ENCODE measurements around the gene GSAP.

GSAP gene

GRCh38 chr7:77409005-77409738, 7.0 kb downstream of the GSAP start:
- peak; percentile 48 for FAIRE-seq
- no peak for DNase-seq (ENCODE audit: insufficient read length, low spot score)
- no peak for TF ChIP-seq POLR2A (IDR thresholded peaks at IDR 0.05; ENCODE audit: low read depth, low read length)

- DNase-seq (ENCODE audit: insufficient read length, low spot score), result no peak
- FAIRE-seq, result no peak
- no peak for TF ChIP-seq POLR2A (IDR thresholded peaks at IDR 0.05; ENCODE audit: low read depth, low read length)
Measured at GRCh38 chr7:77407906-77408305, 8.2 kb downstream of the GSAP start.

GRCh38 chr7:77406421-77406820, 9.7 kb downstream of the GSAP start:
- no peak for DNase-seq (ENCODE audit: insufficient read length, low spot score)
- TF ChIP-seq POLR2A (IDR thresholded peaks at IDR 0.05; ENCODE audit: low read depth, low read length), result no peak
- no peak for FAIRE-seq

GRCh38 chr7:77404641-77405040, 11.5 kb downstream of the GSAP start:
- DNase-seq (ENCODE audit: insufficient read length, low spot score) (no peak), FAIRE-seq (no peak)
- TF ChIP-seq POLR2A (IDR thresholded peaks at IDR 0.05; ENCODE audit: low read depth, low read length), result no peak

GRCh38 chr7:77403957-77404356, 12.2 kb downstream of the GSAP start:
- FAIRE-seq (peak; percentile 11), DNase-seq (ENCODE audit: insufficient read length, low spot score) (no peak)
- no peak for TF ChIP-seq POLR2A (IDR thresholded peaks at IDR 0.05; ENCODE audit: low read depth, low read length)

- FAIRE-seq (peak; percentile 30), DNase-seq (ENCODE audit: insufficient read length, low spot score) (no peak)
- no peak for TF ChIP-seq POLR2A (IDR thresholded peaks at IDR 0.05; ENCODE audit: low read depth, low read length)
Measured at GRCh38 chr7:77402818-77403217, 13.3 kb downstream of the GSAP start.

- FAIRE-seq, result no peak
- no peak for TF ChIP-seq POLR2A (IDR thresholded peaks at IDR 0.05; ENCODE audit: low read depth, low read length)
- DNase-seq (ENCODE audit: insufficient read length, low spot score), result no peak
Measured at GRCh38 chr7:77401002-77401401, 15.1 kb downstream of the GSAP start.

- no peak for TF ChIP-seq POLR2A (IDR thresholded peaks at IDR 0.05; ENCODE audit: low read depth, low read length)
- no peak for FAIRE-seq
- DNase-seq (ENCODE audit: insufficient read length, low spot score), result no peak
Measured at GRCh38 chr7:77399816-77400215, 16.3 kb downstream of the GSAP start.

GRCh38 chr7:77396894-77397547, 19.1 kb downstream of the GSAP start:
- FAIRE-seq (no peak), DNase-seq (ENCODE audit: insufficient read length, low spot score) (no peak)
- no peak for TF ChIP-seq POLR2A (IDR thresholded peaks at IDR 0.05; ENCODE audit: low read depth, low read length)

GRCh38 chr7:77395626-77396025, 20.5 kb downstream of the GSAP start:
- FAIRE-seq, result no peak
- DNase-seq (ENCODE audit: insufficient read length, low spot score), result no peak
- no peak for TF ChIP-seq POLR2A (IDR thresholded peaks at IDR 0.05; ENCODE audit: low read depth, low read length)

GRCh38 chr7:77393954-77394353, 22.2 kb downstream of the GSAP start:
- no peak for TF ChIP-seq POLR2A (IDR thresholded peaks at IDR 0.05; ENCODE audit: low read depth, low read length)
- no peak for DNase-seq (ENCODE audit: insufficient read length, low spot score)
- FAIRE-seq, result no peak

- DNase-seq (ENCODE audit: insufficient read length, low spot score) (peak; percentile 33), FAIRE-seq (peak; percentile 45)
- TF ChIP-seq POLR2A (IDR thresholded peaks at IDR 0.05; ENCODE audit: low read depth, low read length), result no peak
Measured at GRCh38 chr7:77393261-77393660, 22.9 kb downstream of the GSAP start.

- DNase-seq (ENCODE audit: insufficient read length, low spot score) (no peak), FAIRE-seq (no peak)
- no peak for TF ChIP-seq POLR2A (IDR thresholded peaks at IDR 0.05; ENCODE audit: low read depth, low read length)
Measured at GRCh38 chr7:77391230-77391629, 24.9 kb downstream of the GSAP start.

GRCh38 chr7:77388055-77388641, 28.0 kb downstream of the GSAP start:
- TF ChIP-seq POLR2A (IDR thresholded peaks at IDR 0.05; ENCODE audit: low read depth, low read length), result no peak
- no peak for DNase-seq (ENCODE audit: insufficient read length, low spot score)
- FAIRE-seq, result no peak
